Kidney (tissue), 14 donors: Measurements from ENCODE around the gene PRRT1. TPM values are rescaled to one million over a fixed set of nuclear protein-coding genes. Genes with fewer than 3 reads are reported as not detected.

Experiments
- DNase-seq, 5 donors: peaks; one replicate each; pipeline ENCODE4 v3.0.0-alpha.2; 2013 to 2020
- FAIRE-seq: peaks from 2 replicates; lab custom pipeline; 2012; peaks lifted over from hg19 to GRCh38; lab: Jason Lieb, UNC
- H3K27ac ChIP-seq, 2 donors: one replicate each; pipeline ENCODE4 v1.7.0; 2013; ENCODE audit warnings: low read depth in 2 of 2, low read length in 2 of 2, inconsistent platforms in 1 of 2
- H3K27me3 ChIP-seq: one replicate; pipeline ENCODE4 v1.7.1; 2013; ENCODE audit warnings: low read length, inconsistent platforms; ENCODE audit not compliant: control insufficient read depth, insufficient read depth
- H3K36me3 ChIP-seq, 3 donors: one replicate each; pipeline versions ENCODE4 v1.7.0 to v1.7.1; 2013; ENCODE audit warnings: low read length in 3 of 3, control low read depth in 1 of 3, inconsistent platforms in 1 of 3; ENCODE audit not compliant: insufficient read depth in 3 of 3, control insufficient read depth in 2 of 3
- H3K4me1 ChIP-seq, 3 donors: one replicate each; pipeline versions ENCODE4 v1.7.0 to v1.7.1; 2013; ENCODE audit warnings: low read length in 3 of 3, inconsistent platforms in 1 of 3, low read depth in 1 of 3; ENCODE audit not compliant: control insufficient read depth in 2 of 3, insufficient read depth in 2 of 3
- H3K4me3 ChIP-seq, 3 donors: one replicate each; pipeline versions ENCODE4 v1.7.0 to v1.8.1; 2013; ENCODE audit warnings: low read length in 3 of 3, control low read depth in 1 of 3, inconsistent platforms in 1 of 3
- H3K9ac ChIP-seq, 3 donors: one replicate each; pipeline versions ENCODE4 v1.7.0 to v1.7.1; 2013; ENCODE audit warnings: low read length in 3 of 3, control low read depth in 1 of 3, inconsistent platforms in 1 of 3
- H3K9me3 ChIP-seq, 3 donors: one replicate each; pipeline versions ENCODE4 v1.7.0 to v1.7.1; 2013; ENCODE audit warnings: low read length in 3 of 3, control low read depth in 1 of 3, inconsistent platforms in 1 of 3; ENCODE audit not compliant: control insufficient read depth in 2 of 3, insufficient read depth in 1 of 3
- intact Hi-C: fragments of 100-400 bp; cut with DNase I; formaldehyde crosslinking; loops from one replicate; pipeline ENCODE4 v1.11.1; 2022
- polyA plus RNA-seq: library from polyadenylated mRNA; stranded (reverse); fragments of 350-450 nt; fragmentation: Illumina TruSeq; extraction: RNeasy Lipid Tissue Mini Kit (QIAGEN cat#74804); gene quantifications from one replicate; pipeline ENCODE4 v1.2.3, GENCODE V29; 2014; ENCODE audit warnings: low read depth, low replicate concordance; ENCODE audit not compliant: insufficient read depth
- total RNA-seq: library from RNA; stranded (reverse); fragmentation: NEBNext Ultra II Directional; extraction: Animal tissue kit (Norgen Biotek cat#: 25700); gene quantifications from one replicate; pipeline ENCODE4 v1.2.1, GENCODE V29; 2021
- TF ChIP-seq, protein P1 (sequence below): IDR thresholded peaks from 3 replicates; pipeline ENCODE4 v1.5.1; 2012; ENCODE audit warnings: mild to moderate bottlenecking, moderate library complexity, borderline replicate concordance; ENCODE audit not compliant: insufficient read depth; ENCODE audit errors: extremely low read depth
- donor health status: control.
- donor health status: control.
- donor health status: control.
- donor health status: control.
- donor health status: control.
- donor health status: DM: yes; HTN: yes; CAD: no.
- donor health status: Normal renal cell carcinoma (clear cell type).

The PRRT1 gene
- total and polyA plus RNA-seq, 2 donors from 2014 or later, result 2.4 to 4.0 TPM

- TF ChIP-seq, protein P1, sequence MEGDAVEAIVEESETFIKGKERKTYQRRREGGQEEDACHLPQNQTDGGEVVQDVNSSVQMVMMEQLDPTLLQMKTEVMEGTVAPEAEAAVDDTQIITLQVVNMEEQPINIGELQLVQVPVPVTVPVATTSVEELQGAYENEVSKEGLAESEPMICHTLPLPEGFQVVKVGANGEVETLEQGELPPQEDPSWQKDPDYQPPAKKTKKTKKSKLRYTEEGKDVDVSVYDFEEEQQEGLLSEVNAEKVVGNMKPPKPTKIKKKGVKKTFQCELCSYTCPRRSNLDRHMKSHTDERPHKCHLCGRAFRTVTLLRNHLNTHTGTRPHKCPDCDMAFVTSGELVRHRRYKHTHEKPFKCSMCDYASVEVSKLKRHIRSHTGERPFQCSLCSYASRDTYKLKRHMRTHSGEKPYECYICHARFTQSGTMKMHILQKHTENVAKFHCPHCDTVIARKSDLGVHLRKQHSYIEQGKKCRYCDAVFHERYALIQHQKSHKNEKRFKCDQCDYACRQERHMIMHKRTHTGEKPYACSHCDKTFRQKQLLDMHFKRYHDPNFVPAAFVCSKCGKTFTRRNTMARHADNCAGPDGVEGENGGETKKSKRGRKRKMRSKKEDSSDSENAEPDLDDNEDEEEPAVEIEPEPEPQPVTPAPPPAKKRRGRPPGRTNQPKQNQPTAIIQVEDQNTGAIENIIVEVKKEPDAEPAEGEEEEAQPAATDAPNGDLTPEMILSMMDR, result no peak
- Histone ChIP-seq H3K36me3 (peaks cover 0 to 19% (median 12%) of the 10 kb centered on the region in 3 donors), H3K4me1 (peaks cover 0 to 10% (median 10%) of the 10 kb centered on the region in 3 donors), H3K9ac (no peak overlapping the region), H3K9me3 (no peaks in the 10 kb centered on the region), H3K4me3 (no peak overlapping the region), H3K27ac (no peak overlapping the region), H3K27me3 (no peaks in the 10 kb centered on the region)
- intact Hi-C loops, result no loop called here
- no peak for FAIRE-seq
- peak in 1 of 5 donors; percentile 29 for DNase-seq
Observed at GRCh38 chr6:32171234-32171633, 19.5 kb upstream of the PRRT1 start.

GRCh38 chr6:32170294-32170693 is 18.6 kb upstream of the PRRT1 start:
- H3K27ac ChIP-seq, result no peak overlapping the region
- no peaks in the 10 kb centered on the region for H3K27me3 ChIP-seq
- H3K9me3 ChIP-seq, result no peaks in the 10 kb centered on the region
- intact Hi-C loops, result no loop called here
- TF ChIP-seq, protein P1, result no peak
- no peak overlapping the region for H3K4me3 ChIP-seq
- no peak for FAIRE-seq
- H3K9ac ChIP-seq, result no peak overlapping the region
- peaks cover 0 to 19% (median 12%) of the 10 kb centered on the region in 3 donors for H3K36me3 ChIP-seq
- H3K4me1 ChIP-seq, result peaks cover 0 to 10% (median 7%) of the 10 kb centered on the region in 3 donors
- peak in 2 of 5 donors; percentile 26 to 50 for DNase-seq

- TF ChIP-seq, protein P1, result no peak
- no peak overlapping the region for H3K27ac ChIP-seq
- FAIRE-seq (no peak), DNase-seq (peak in 1 of 5 donors; percentile 50)
- H3K9me3 ChIP-seq, result no peaks in the 10 kb centered on the region
- no peak overlapping the region for H3K4me3 ChIP-seq
- H3K4me1 ChIP-seq, result no peaks in the 10 kb centered on the region
- no peak overlapping the region for H3K9ac ChIP-seq
- H3K36me3 ChIP-seq, result peaks cover 0 to 19% (median 12%) of the 10 kb centered on the region in 3 donors
- H3K27me3 ChIP-seq, result no peaks in the 10 kb centered on the region
- intact Hi-C loops, result no loop called here
Observed at GRCh38 chr6:32168807-32169591, 17.3 kb upstream of the PRRT1 start.
